Effector memory CD8-positive, alpha-beta T cell (primary cell): ENCODE measurements around the gene DTNA.
"Not testable (repeated sequence)": the region's sequence is repeated elsewhere in the genome, so short reads cannot be mapped to it uniquely, and the experiment has no call there.

Experiments
- ATAC-seq: fragments of 150-1000 bp; cut with Tn5 transposase; replicated peaks from 2 replicates; pipeline ENCODE4 v1.10.0; 2021; ENCODE audit warnings: mild to moderate bottlenecking, moderate library complexity
- DNase-seq, 3 experiments: peaks; one replicate each; pipeline ENCODE4 v3.0.0; 2021
- H3K27ac Mint-ChIP-seq, 2 donors: one replicate each; pipeline ENCODE4 v1.8.0; 2022; ENCODE audit warnings: mild to moderate bottlenecking in 2 of 2, mixed read lengths in 2 of 2, moderate library complexity in 2 of 2
- H3K27me3 Mint-ChIP-seq, 2 donors: one replicate each; pipeline ENCODE4 v1.8.0; 2022; ENCODE audit warnings: mixed read lengths in 2 of 2
- H3K36me3 Mint-ChIP-seq: one replicate; pipeline ENCODE4 v1.8.0; 2022; ENCODE audit warnings: mild to moderate bottlenecking, moderate library complexity, mixed read lengths; ENCODE audit not compliant: insufficient read depth
- H3K4me1 Mint-ChIP-seq, 2 donors: one replicate each; pipeline ENCODE4 v1.8.0; 2022; ENCODE audit warnings: low read depth in 2 of 2, mixed read lengths in 2 of 2
- H3K4me3 Mint-ChIP-seq, 2 donors: one replicate each; pipeline ENCODE4 v1.8.0; 2022; ENCODE audit warnings: mild to moderate bottlenecking in 2 of 2, mixed read lengths in 2 of 2, moderate library complexity in 2 of 2
- H3K9me3 Mint-ChIP-seq, 2 donors: one replicate each; pipeline ENCODE4 v1.8.0; 2022; ENCODE audit warnings: mixed read lengths in 2 of 2

DTNA gene

GRCh38 chr18:34730774-34731173 is 20.7 kb downstream of the DTNA start:
- Mint-ChIP-seq H3K9me3 (peaks cover 0 to 2% of the 10 kb centered on the region in 2 donors), H3K27me3 (peaks cover 0 to 2% of the 10 kb centered on the region in 2 donors), H3K4me1 (no peaks in the 10 kb centered on the region), H3K36me3 (no peaks in the 10 kb centered on the region), H3K4me3 (no peak overlapping the region), H3K27ac (no peak overlapping the region)
- DNase-seq (no peak), ATAC-seq (no peak)

GRCh38 chr18:34734056-34734455 is 24.0 kb downstream of the DTNA start:
- no peak for DNase-seq
- Mint-ChIP-seq H3K9me3 (no peaks in the 10 kb centered on the region), H3K27me3 (peaks cover 0 to 6% of the 10 kb centered on the region in 2 donors), H3K4me3 (no peak overlapping the region), H3K36me3 (no peaks in the 10 kb centered on the region), H3K4me1 (no peaks in the 10 kb centered on the region), H3K27ac (no peak overlapping the region)
- no peak for ATAC-seq

- H3K27ac Mint-ChIP-seq, DNase-seq, ATAC-seq, H3K4me3 Mint-ChIP-seq, H3K27me3 Mint-ChIP-seq, H3K36me3 Mint-ChIP-seq, H3K4me1 Mint-ChIP-seq, H3K9me3 Mint-ChIP-seq: not testable (repeated sequence)
Observed at GRCh38 chr18:34734526-34734925, 24.4 kb downstream of the DTNA start.

GRCh38 chr18:34738175-34738894 is 28.2 kb downstream of the DTNA start:
- Mint-ChIP-seq H3K36me3 (no peaks in the 10 kb centered on the region), H3K27me3 (peaks cover 0 to 6% of the 10 kb centered on the region in 2 donors), H3K4me1 (no peaks in the 10 kb centered on the region), H3K9me3 (no peaks in the 10 kb centered on the region), H3K27ac (no peak overlapping the region), H3K4me3 (no peak overlapping the region)
- no peak for DNase-seq
- no peak for ATAC-seq

- DNase-seq: no peak
- H3K9me3 Mint-ChIP-seq: no peaks in the 10 kb centered on the region
- H3K4me3 Mint-ChIP-seq: no peak overlapping the region
- ATAC-seq: no peak
- H3K4me1 Mint-ChIP-seq: no peaks in the 10 kb centered on the region
- H3K36me3 Mint-ChIP-seq: no peaks in the 10 kb centered on the region
- no peak overlapping the region for H3K27ac Mint-ChIP-seq
- H3K27me3 Mint-ChIP-seq: peaks cover 0 to 16% of the 10 kb centered on the region in 2 donors
Observed at GRCh38 chr18:34740101-34740500, 30.0 kb downstream of the DTNA start.

- Mint-ChIP-seq H3K27ac (no peak overlapping the region), H3K36me3 (no peaks in the 10 kb centered on the region), H3K4me1 (no peaks in the 10 kb centered on the region), H3K4me3 (no peak overlapping the region), H3K27me3 (peaks cover 0 to 14% of the 10 kb centered on the region in 2 donors), H3K9me3 (no peaks in the 10 kb centered on the region)
- DNase-seq (no peak), ATAC-seq (no peak)
Observed at GRCh38 chr18:34740724-34741123, 30.6 kb downstream of the DTNA start.

GRCh38 chr18:34741401-34741800 is 31.3 kb downstream of the DTNA start:
- Mint-ChIP-seq H3K27ac (no peak overlapping the region), H3K4me3 (no peak overlapping the region), H3K36me3 (no peaks in the 10 kb centered on the region), H3K9me3 (no peaks in the 10 kb centered on the region), H3K4me1 (no peaks in the 10 kb centered on the region), H3K27me3 (peaks cover 0 to 10% of the 10 kb centered on the region in 2 donors)
- DNase-seq (no peak), ATAC-seq (no peak)

- Mint-ChIP-seq H3K4me3 (no peak overlapping the region), H3K27ac (no peak overlapping the region), H3K36me3 (no peaks in the 10 kb centered on the region), H3K9me3 (no peaks in the 10 kb centered on the region), H3K4me1 (no peaks in the 10 kb centered on the region), H3K27me3 (peaks cover 0 to 10% of the 10 kb centered on the region in 2 donors)
- DNase-seq (no peak), ATAC-seq (no peak)
Observed at GRCh38 chr18:34742891-34743341, 32.8 kb downstream of the DTNA start.

GRCh38 chr18:34744569-34744968 is 34.5 kb downstream of the DTNA start:
- no peak for ATAC-seq
- no peaks in the 10 kb centered on the region for H3K4me1 Mint-ChIP-seq
- no peak overlapping the region for H3K4me3 Mint-ChIP-seq
- H3K27ac Mint-ChIP-seq: no peak overlapping the region
- DNase-seq: no peak
- no peaks in the 10 kb centered on the region for H3K36me3 Mint-ChIP-seq
- H3K9me3 Mint-ChIP-seq: no peaks in the 10 kb centered on the region
- H3K27me3 Mint-ChIP-seq: peaks cover 0 to 15% of the 10 kb centered on the region in 2 donors

- H3K4me1 Mint-ChIP-seq: no peaks in the 10 kb centered on the region
- DNase-seq: no peak
- no peak overlapping the region for H3K27ac Mint-ChIP-seq
- H3K36me3 Mint-ChIP-seq: no peaks in the 10 kb centered on the region
- H3K9me3 Mint-ChIP-seq: no peaks in the 10 kb centered on the region
- ATAC-seq: no peak
- H3K27me3 Mint-ChIP-seq: peaks cover 0 to 23% of the 10 kb centered on the region in 2 donors
- H3K4me3 Mint-ChIP-seq: no peak overlapping the region
Observed at GRCh38 chr18:34746614-34747013, 36.5 kb downstream of the DTNA start.

GRCh38 chr18:34749721-34750120 is 39.6 kb downstream of the DTNA start:
- DNase-seq (no peak), ATAC-seq (no peak)
- Mint-ChIP-seq H3K27me3 (peaks cover 0 to 28% of the 10 kb centered on the region in 2 donors), H3K36me3 (no peaks in the 10 kb centered on the region), H3K4me3 (no peak overlapping the region), H3K4me1 (no peaks in the 10 kb centered on the region), H3K9me3 (no peaks in the 10 kb centered on the region), H3K27ac (no peak overlapping the region)

- no peaks in the 10 kb centered on the region for H3K36me3 Mint-ChIP-seq
- peaks cover 0 to 29% of the 10 kb centered on the region in 2 donors for H3K27me3 Mint-ChIP-seq
- no peak overlapping the region for H3K4me3 Mint-ChIP-seq
Observed at GRCh38 chr18:34752056-34752455, 42.0 kb downstream of the DTNA start.

GRCh38 chr18:34754300-34754699 is 44.2 kb downstream of the DTNA start:
- DNase-seq (no peak), ATAC-seq (no peak)
- Mint-ChIP-seq H3K4me3 (no peak overlapping the region), H3K27ac (no peak overlapping the region), H3K4me1 (no peaks in the 10 kb centered on the region), H3K27me3 (peaks cover 0 to 32% of the 10 kb centered on the region in 2 donors), H3K36me3 (no peaks in the 10 kb centered on the region), H3K9me3 (peaks cover 0 to 2% of the 10 kb centered on the region in 2 donors)

More at GRCh38 chr18:34752056-34752455, 42.0 kb downstream of the DTNA start:
- H3K9me3 Mint-ChIP-seq: no peaks in the 10 kb centered on the region
- no peak for ATAC-seq
- DNase-seq: no peak
- H3K4me1 Mint-ChIP-seq: no peaks in the 10 kb centered on the region
- H3K27ac Mint-ChIP-seq: no peak overlapping the region

GRCh38 chr18:34757666-34758065 is 47.6 kb downstream of the DTNA start:
- Mint-ChIP-seq H3K9me3 (peaks cover 0 to 2% of the 10 kb centered on the region in 2 donors), H3K36me3 (no peaks in the 10 kb centered on the region), H3K27me3 (peaks cover 0 to 34% of the 10 kb centered on the region in 2 donors), H3K27ac (no peak overlapping the region), H3K4me3 (no peak overlapping the region), H3K4me1 (no peaks in the 10 kb centered on the region)
- ATAC-seq: no peak
- DNase-seq: no peak
